IMR-90 (cell line): Measurements from ENCODE around the gene TMEM271. TPM values are rescaled to one million over a fixed set of nuclear protein-coding genes. Genes with fewer than 3 reads are reported as not detected.

ENCODE experiments used
- ATAC-seq: fragments of 200-7000 bp; cut with Tn5 transposase; 2 replicates; pipeline ENCODE4 v1.9.1; 2020; ENCODE audit warnings: low read depth, mild to moderate bottlenecking, moderate library complexity
- BruUV-seq: library from RNA; stranded (reverse); fragments of 400-500 nt; replicated peaks from 2 replicates; lab custom pipeline; 2021; lab: Mats Ljungman, UMichigan
- CTCF ChIA-PET: fragments of 300-600 bp; formaldehyde crosslinking; extraction: SDS; loops from one replicate; lab custom pipeline; 2021; ENCODE audit warnings: antibody characterized with exemption; lab: Yijun Ruan, JAX
- POLR2A ChIA-PET: fragments of 300-600 bp; sonication (Branson Sonifier 250); formaldehyde crosslinking; loops from one replicate; lab custom pipeline; 2022; ENCODE audit warnings: antibody characterized with exemption; ENCODE audit not compliant: unreplicated experiment; lab: Charles Lee
- DNase-seq: peaks from one replicate; pipeline ENCODE4 v3.0.0; 2013
- H2AFZ ChIP-seq: replicated peaks from 2 replicates; pipeline ENCODE3; 2013; ENCODE audit warnings: low read length, mild to moderate bottlenecking; ENCODE audit not compliant: poor library complexity
- H2AK5ac ChIP-seq: 2 replicates; pipeline ENCODE4 v1.6.1; 2013; ENCODE audit warnings: low read depth, low read length, inconsistent platforms
- H2AK9ac ChIP-seq: replicated peaks from 2 replicates; pipeline ENCODE3; 2013; ENCODE audit warnings: mild to moderate bottlenecking, low read depth, low read length, moderate library complexity; ENCODE audit not compliant: poor library complexity
- H2BK120ac ChIP-seq: 2 replicates; pipeline ENCODE4 v1.6.1; 2013; ENCODE audit warnings: low read depth, low read length, inconsistent platforms
- H2BK15ac ChIP-seq: 3 replicates; pipeline ENCODE4 v1.6.1; 2013; ENCODE audit warnings: low read depth, low read length, inconsistent platforms
- H2BK20ac ChIP-seq: 2 replicates; pipeline ENCODE4 v1.6.1; 2013; ENCODE audit warnings: low read depth, mild to moderate bottlenecking, inconsistent platforms, low read length, moderate library complexity
- H2BK5ac ChIP-seq: 2 replicates; pipeline ENCODE4 v1.6.1; 2013; ENCODE audit warnings: mild to moderate bottlenecking, low read depth, low read length, inconsistent platforms; ENCODE audit not compliant: poor library complexity, severe bottlenecking
- H3K14ac ChIP-seq: replicated peaks from 2 replicates; pipeline ENCODE4 v1.6.1; 2013; ENCODE audit warnings: low read depth, low read length, inconsistent platforms
- H3K18ac ChIP-seq: 2 replicates; pipeline ENCODE4 v1.6.1; 2013; ENCODE audit warnings: low read depth, low read length, control low read depth
- H3K23ac ChIP-seq: 2 replicates; pipeline ENCODE4 v1.6.1; 2013; ENCODE audit warnings: low read depth, low read length, inconsistent platforms
- H3K27ac ChIP-seq: 2 replicates; pipeline ENCODE4 v1.5.1; 2013; ENCODE audit warnings: mild to moderate bottlenecking, control low read depth, low read length; ENCODE audit not compliant: insufficient read depth
- H3K27me3 ChIP-seq: 2 replicates; pipeline ENCODE4 v1.6.1; 2013; ENCODE audit warnings: low read length; ENCODE audit not compliant: control insufficient read depth, insufficient read depth
- H3K36me3 ChIP-seq: 2 replicates; pipeline ENCODE4 v1.6.1; 2013; ENCODE audit warnings: low read length, mixed read lengths; ENCODE audit not compliant: control insufficient read depth, insufficient read depth
- H3K4ac ChIP-seq: 2 replicates; pipeline ENCODE4 v1.6.1; 2013; ENCODE audit warnings: low read depth, low read length, inconsistent platforms
- H3K4me1 ChIP-seq: 2 replicates; pipeline ENCODE4 v1.6.1; 2013; ENCODE audit warnings: low read length, mixed read lengths; ENCODE audit not compliant: control insufficient read depth, insufficient read depth
- H3K4me2 ChIP-seq: 2 replicates; pipeline ENCODE4 v1.6.1; 2013; ENCODE audit warnings: low read depth, mild to moderate bottlenecking, control low read depth, low read length, moderate library complexity
- H3K4me3 ChIP-seq: 2 replicates; pipeline ENCODE4 v1.5.1; 2013; ENCODE audit warnings: low read depth, mild to moderate bottlenecking, control low read depth, low read length, moderate library complexity; ENCODE audit not compliant: insufficient read depth
- H3K56ac ChIP-seq: 2 replicates; pipeline ENCODE4 v1.6.1; 2013; ENCODE audit warnings: low read length, inconsistent platforms; ENCODE audit not compliant: insufficient read depth; ENCODE audit errors: extremely low read depth
- H3K79me1 ChIP-seq, 2 experiments: 2 replicates each; pipeline ENCODE4 v1.6.1; 2013; ENCODE audit warnings: low read length in 2 of 2, inconsistent platforms in 1 of 2, low read depth in 1 of 2
- H3K9ac ChIP-seq: 2 replicates; pipeline ENCODE4 v1.6.1; 2013; ENCODE audit warnings: low read depth, low read length, control low read depth
- H3K9me1 ChIP-seq: 2 replicates; pipeline ENCODE4 v1.6.1; 2013; ENCODE audit warnings: low read length, inconsistent platforms; ENCODE audit not compliant: insufficient read depth
- H3K9me3 ChIP-seq: 2 replicates; pipeline ENCODE4 v1.6.1; 2013; ENCODE audit warnings: low read length; ENCODE audit not compliant: control insufficient read depth, insufficient read depth
- H4K20me1 ChIP-seq: 2 replicates; pipeline ENCODE4 v1.6.1; 2013; ENCODE audit warnings: low read length, inconsistent platforms; ENCODE audit not compliant: insufficient read depth
- H4K5ac ChIP-seq: 2 replicates; pipeline ENCODE4 v1.6.1; 2013; ENCODE audit warnings: mild to moderate bottlenecking, low read depth, low read length, control low read depth
- H4K8ac ChIP-seq, 2 experiments: 2 replicates each; pipeline ENCODE4 v1.6.1; 2013; ENCODE audit warnings: low read depth in 2 of 2, low read length in 2 of 2, control low read depth in 1 of 2, inconsistent platforms in 1 of 2
- H4K91ac ChIP-seq: 2 replicates; pipeline ENCODE4 v1.6.1; 2013; ENCODE audit warnings: low read depth, low read length, inconsistent platforms; ENCODE audit not compliant: insufficient read depth
- BHLHE40 ChIP-seq: fragments of 150-350 bp; IDR thresholded peaks from 2 replicates; pipeline ENCODE4 v1.6.1; 2016; ENCODE audit warnings: mild to moderate bottlenecking, low read depth, low read length
- CEBPB ChIP-seq: IDR thresholded peaks from 2 replicates; pipeline ENCODE4 v1.6.1; 2012; ENCODE audit warnings: low read depth, low read length, improper control_type of control experiment
- CHD1 ChIP-seq: IDR thresholded peaks from 2 replicates; pipeline ENCODE4 v1.6.1; 2012; ENCODE audit warnings: low read depth, low read length, improper control_type of control experiment
- FOS ChIP-seq: fragments of 150-350 bp; IDR thresholded peaks from 2 replicates; pipeline ENCODE4 v1.6.1; 2016; ENCODE audit warnings: low read depth, low read length
- MAFK ChIP-seq: IDR thresholded peaks from 2 replicates; pipeline ENCODE4 v1.6.1; 2012; ENCODE audit warnings: low read depth, low read length, improper control_type of control experiment
- MAZ ChIP-seq: IDR thresholded peaks from 2 replicates; pipeline ENCODE4 v1.6.1; 2012; ENCODE audit warnings: low read depth, mild to moderate bottlenecking, low read length, improper control_type of control experiment, moderate library complexity, borderline replicate concordance
- MXI1 ChIP-seq: IDR thresholded peaks from 2 replicates; pipeline ENCODE4 v1.6.1; 2012; ENCODE audit warnings: low read depth, mild to moderate bottlenecking, low read length, moderate library complexity, borderline replicate concordance
- NFE2L2 ChIP-seq: fragments of 150-350 bp; IDR thresholded peaks from 2 replicates; pipeline ENCODE4 v1.6.1; 2016; ENCODE audit warnings: low read depth, mild to moderate bottlenecking, low read length
- POLR2A ChIP-seq: IDR thresholded peaks from 2 replicates; pipeline ENCODE4 v1.6.1; 2012; ENCODE audit warnings: mild to moderate bottlenecking, low read depth, low read length
- RAD21 ChIP-seq: IDR thresholded peaks from 2 replicates; pipeline ENCODE4 v1.6.1; 2012; ENCODE audit warnings: low read length, improper control_type of control experiment
- RCOR1 ChIP-seq: IDR thresholded peaks from 2 replicates; pipeline ENCODE4 v1.6.1; 2012; ENCODE audit warnings: mild to moderate bottlenecking, low read length, improper control_type of control experiment; ENCODE audit not compliant: insufficient replicate concordance
- RFX5 ChIP-seq: IDR thresholded peaks from 2 replicates; pipeline ENCODE4 v1.8.0; 2012; ENCODE audit warnings: low read depth, mild to moderate bottlenecking, low read length, moderate library complexity
- SMC3 ChIP-seq: fragments of 150-350 bp; IDR thresholded peaks from 2 replicates; pipeline ENCODE4 v1.6.1; 2016; ENCODE audit warnings: low read depth, mild to moderate bottlenecking, antibody characterized with exemption, low read length, moderate library complexity
- WGBS, 2 experiments: methylation state at CpG; one replicate each; pipeline versions ENCODE4 v1.1.5 to v1.1.7; 2013; ENCODE audit warnings: missing lambda C conversion rate in 2 of 2; ENCODE audit not compliant: insufficient read length in 1 of 2; ENCODE audit errors: extremely low coverage in 2 of 2; 5-methylcytosine and 5-hydroxymethylcytosine counted together
- dilution Hi-C: fragments of 300-500 bp; cut with HindIII; formaldehyde crosslinking; loops from one replicate; pipeline ENCODE4 v1.14.3; 2018; ENCODE audit warnings: low sequenced_read_pairs; ENCODE audit not compliant: unreplicated experiment
- in situ Hi-C: fragments of 300-500 bp; cut with MboI; formaldehyde crosslinking; loops from 3 replicates; pipeline ENCODE4 v1.14.3; 2019; ENCODE audit warnings: low sequenced_read_pairs, inconsistent platforms, mixed read lengths
- intact Hi-C: fragments of 100-400 bp; cut with micrococcal nuclease; formaldehyde crosslinking; loops from 2 replicates; pipeline ENCODE4 v1.10.0; 2022
- polyA plus RNA-seq, 3 experiments: library from polyadenylated mRNA; depleted of rRNA; stranded (reverse); fragments of >200 nt; gene quantifications; 2 replicates each; pipeline ENCODE4 v1.2.3, GENCODE V29; 2012; ENCODE audit warnings: low replicate concordance in 1 of 3
- total RNA-seq: library from RNA; depleted of rRNA; stranded (reverse); fragments of >200 nt; gene quantifications from 2 replicates; pipeline ENCODE4 v1.2.3, GENCODE V29; 2012
- TF ChIP-seq, protein P1 (sequence below): fragments of 150-350 bp; IDR thresholded peaks from 2 replicates; pipeline ENCODE4 v1.6.1; 2017; ENCODE audit warnings: mild to moderate bottlenecking, antibody characterized with exemption, low read length, low read depth
- TF ChIP-seq, protein P2 (sequence below): conservative IDR thresholded peaks from 2 replicates; pipeline ENCODE4 v1.5.1; 2012; ENCODE audit warnings: mild to moderate bottlenecking, low read depth, low read length, improper control_type of control experiment
- TF ChIP-seq, protein P3 (sequence below): fragments of 150-350 bp; IDR thresholded peaks from 2 replicates; pipeline ENCODE4 v1.6.1; 2016; ENCODE audit warnings: low read depth, mild to moderate bottlenecking, low read length, moderate library complexity, borderline replicate concordance

Gene TMEM271
- total and polyA plus RNA-seq, 2 of the 4 experiments (the other 2 are of a cell fraction) = not detected

DNA sequence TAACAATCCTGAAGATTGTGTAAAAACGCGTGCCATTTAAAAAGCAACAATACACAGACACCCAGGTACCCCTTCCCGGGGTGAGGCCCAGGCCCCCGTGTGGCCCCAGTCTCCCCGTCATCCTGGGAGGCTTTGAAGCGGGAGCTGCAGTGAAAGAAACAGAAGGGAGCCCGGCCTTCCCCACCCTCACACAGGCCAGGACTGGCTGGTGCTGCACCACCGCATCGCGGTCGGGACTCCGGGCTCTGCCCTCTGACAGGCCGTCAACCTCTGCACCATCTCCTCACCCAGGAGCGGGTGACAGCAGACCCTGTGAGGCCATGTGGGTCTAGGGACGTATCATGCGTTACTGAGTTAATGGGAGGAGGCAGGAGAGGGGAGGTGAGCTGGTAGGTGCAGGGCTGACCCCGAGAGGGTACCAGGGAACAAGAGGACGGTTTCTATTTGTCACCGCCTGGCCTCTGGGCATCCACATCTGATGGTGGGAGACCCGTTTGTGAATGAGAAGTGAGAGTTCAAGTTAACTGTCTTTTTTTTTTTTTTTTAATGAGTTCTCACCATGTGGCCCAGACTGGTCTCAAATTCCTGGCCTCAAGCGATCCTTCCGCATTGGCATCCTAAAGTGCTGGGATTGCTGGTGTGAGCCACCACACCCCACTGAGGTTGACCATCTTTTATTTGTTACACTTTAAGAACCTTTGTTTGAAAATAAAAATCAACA lies 49.7 kb downstream of the TMEM271 start:
- H3K4me3 ChIP-seq = no peak overlapping the region

More for the DNA sequence above, 49.7 kb downstream of the TMEM271 start:
- no peak overlapping the region for H2AFZ ChIP-seq
- H3K4ac ChIP-seq = no peak overlapping the region
- no peak overlapping the region for H3K27ac ChIP-seq
- no peak overlapping the region for H3K56ac ChIP-seq
- H3K79me1 ChIP-seq = peaks cover 0 to 4% of the 10 kb centered on the region in 2 experiments; a peak in 2 of 4 replicates
- peaks cover 3% of the 10 kb centered on the region; the same call in 1 of the 2 replicates for H3K9me1 ChIP-seq
- no peak overlapping the region for H2BK15ac ChIP-seq
- in situ Hi-C loops (no loop called here), dilution Hi-C loops (no loop called here), intact Hi-C loops (no loop called here)
- no peak overlapping the region for H3K18ac ChIP-seq
- H3K4me2 ChIP-seq = no peak overlapping the region
- no peak overlapping the region for H2BK120ac ChIP-seq
- H3K4me1 ChIP-seq = no peaks in the 10 kb centered on the region
- no peaks in the 10 kb centered on the region for H3K27me3 ChIP-seq
- H3K9ac ChIP-seq = no peak overlapping the region
- ChIA-PET CTCF (no interaction called here), POLR2A (no interaction called here)
- H2AK9ac ChIP-seq = no peak overlapping the region
- H4K20me1 ChIP-seq = no peaks in the 10 kb centered on the region
- no CpG with 5 or more reads among the region's 22 CpGs for WGBS, 2 experiments
- no peak overlapping the region for H3K14ac ChIP-seq
- H2BK20ac ChIP-seq = no peak overlapping the region
- TF ChIP-seq RCOR1 (no peak), BHLHE40 (no peak), CHD1 (no peak), MAFK (no peak), RFX5 (no peak), POLR2A (no peak), RAD21 (no peak), NFE2L2 (no peak), MXI1 (no peak), CEBPB (no peak), FOS (no peak), SMC3 (no peak), MAZ (no peak)
- TF ChIP-seq, protein P1, sequence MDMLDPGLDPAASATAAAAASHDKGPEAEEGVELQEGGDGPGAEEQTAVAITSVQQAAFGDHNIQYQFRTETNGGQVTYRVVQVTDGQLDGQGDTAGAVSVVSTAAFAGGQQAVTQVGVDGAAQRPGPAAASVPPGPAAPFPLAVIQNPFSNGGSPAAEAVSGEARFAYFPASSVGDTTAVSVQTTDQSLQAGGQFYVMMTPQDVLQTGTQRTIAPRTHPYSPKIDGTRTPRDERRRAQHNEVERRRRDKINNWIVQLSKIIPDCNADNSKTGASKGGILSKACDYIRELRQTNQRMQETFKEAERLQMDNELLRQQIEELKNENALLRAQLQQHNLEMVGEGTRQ = no peak
- TF ChIP-seq, protein P2, sequence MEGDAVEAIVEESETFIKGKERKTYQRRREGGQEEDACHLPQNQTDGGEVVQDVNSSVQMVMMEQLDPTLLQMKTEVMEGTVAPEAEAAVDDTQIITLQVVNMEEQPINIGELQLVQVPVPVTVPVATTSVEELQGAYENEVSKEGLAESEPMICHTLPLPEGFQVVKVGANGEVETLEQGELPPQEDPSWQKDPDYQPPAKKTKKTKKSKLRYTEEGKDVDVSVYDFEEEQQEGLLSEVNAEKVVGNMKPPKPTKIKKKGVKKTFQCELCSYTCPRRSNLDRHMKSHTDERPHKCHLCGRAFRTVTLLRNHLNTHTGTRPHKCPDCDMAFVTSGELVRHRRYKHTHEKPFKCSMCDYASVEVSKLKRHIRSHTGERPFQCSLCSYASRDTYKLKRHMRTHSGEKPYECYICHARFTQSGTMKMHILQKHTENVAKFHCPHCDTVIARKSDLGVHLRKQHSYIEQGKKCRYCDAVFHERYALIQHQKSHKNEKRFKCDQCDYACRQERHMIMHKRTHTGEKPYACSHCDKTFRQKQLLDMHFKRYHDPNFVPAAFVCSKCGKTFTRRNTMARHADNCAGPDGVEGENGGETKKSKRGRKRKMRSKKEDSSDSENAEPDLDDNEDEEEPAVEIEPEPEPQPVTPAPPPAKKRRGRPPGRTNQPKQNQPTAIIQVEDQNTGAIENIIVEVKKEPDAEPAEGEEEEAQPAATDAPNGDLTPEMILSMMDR = no peak
- TF ChIP-seq, protein P3, sequence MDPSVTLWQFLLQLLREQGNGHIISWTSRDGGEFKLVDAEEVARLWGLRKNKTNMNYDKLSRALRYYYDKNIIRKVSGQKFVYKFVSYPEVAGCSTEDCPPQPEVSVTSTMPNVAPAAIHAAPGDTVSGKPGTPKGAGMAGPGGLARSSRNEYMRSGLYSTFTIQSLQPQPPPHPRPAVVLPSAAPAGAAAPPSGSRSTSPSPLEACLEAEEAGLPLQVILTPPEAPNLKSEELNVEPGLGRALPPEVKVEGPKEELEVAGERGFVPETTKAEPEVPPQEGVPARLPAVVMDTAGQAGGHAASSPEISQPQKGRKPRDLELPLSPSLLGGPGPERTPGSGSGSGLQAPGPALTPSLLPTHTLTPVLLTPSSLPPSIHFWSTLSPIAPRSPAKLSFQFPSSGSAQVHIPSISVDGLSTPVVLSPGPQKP = no peak
- BruUV-seq = no TSS peak
- H4K8ac ChIP-seq = no peak overlapping the region
- H3K36me3 ChIP-seq = peaks cover 61% of the 10 kb centered on the region
- H3K9me3 ChIP-seq = no peaks in the 10 kb centered on the region
- H2AK5ac ChIP-seq = no peak overlapping the region
- ATAC-seq (no peak), DNase-seq (no peak)
- H3K23ac ChIP-seq = no peak overlapping the region
- no peak overlapping the region for H4K91ac ChIP-seq
- H4K5ac ChIP-seq = no peak overlapping the region
- no peak overlapping the region for H2BK5ac ChIP-seq
